Iris pigment epithelial cell (primary cell): Measurements from ENCODE around the gene MED12L.
A peak's percentile ranks its signal among the peaks of the same experiment; 100 is the strongest.

Source experiments
- DNase-seq: peaks from one replicate; pipeline ENCODE4 v3.0.0-alpha.2; 2011; ENCODE audit warnings: low read depth

MED12L gene

GRCh38 chr3:151410891-151411559, 325.6 kb downstream of the MED12L start:
- DNase-seq = peak; percentile 36

GRCh38 chr3:151412989-151413388, 327.5 kb downstream of the MED12L start:
- no peak for DNase-seq

GRCh38 chr3:151415289-151415688, 329.8 kb downstream of the MED12L start:
- no peak for DNase-seq

GRCh38 chr3:151419806-151420205, 334.3 kb downstream of the MED12L start:
- DNase-seq = no peak

- DNase-seq = no peak
Measured at GRCh38 chr3:151421938-151422337, 336.5 kb downstream of the MED12L start.

GRCh38 chr3:151423091-151423490, 337.6 kb downstream of the MED12L start:
- no peak for DNase-seq

- no peak for DNase-seq
Measured at GRCh38 chr3:151425627-151426340, 340.3 kb downstream of the MED12L start.

- DNase-seq = no peak
Measured at GRCh38 chr3:151426341-151426657, 340.8 kb downstream of the MED12L start.

GRCh38 chr3:151428386-151428785, 342.9 kb downstream of the MED12L start:
- DNase-seq = no peak

- DNase-seq = peak; percentile 23
Measured at GRCh38 chr3:151430821-151431484, 345.5 kb downstream of the MED12L start.

- DNase-seq = peak; percentile 88
Measured at GRCh38 chr3:151431940-151432339, 346.5 kb downstream of the MED12L start.

GRCh38 chr3:151432616-151433372, 347.3 kb downstream of the MED12L start:
- no peak for DNase-seq

- peak; percentile 94 for DNase-seq
Measured at GRCh38 chr3:151434151-151434890, 348.9 kb downstream of the MED12L start.

- DNase-seq = no peak
Measured at GRCh38 chr3:151436675-151437446, 351.4 kb downstream of the MED12L start.

GRCh38 chr3:151437906-151438305, 352.4 kb downstream of the MED12L start:
- DNase-seq = no peak

- peak; percentile 63 for DNase-seq
Measured at GRCh38 chr3:151439652-151440125, 354.2 kb downstream of the MED12L start.

- no peak for DNase-seq
Measured at GRCh38 chr3:151440940-151441339, 355.5 kb downstream of the MED12L start.

- peak; percentile 15 for DNase-seq
Measured at GRCh38 chr3:151443583-151443982, 358.1 kb downstream of the MED12L start.

- peak; percentile 61 for DNase-seq
Measured at GRCh38 chr3:151445273-151446001, 360.0 kb downstream of the MED12L start.

- DNase-seq = no peak
Measured at GRCh38 chr3:151446002-151446340, 360.5 kb downstream of the MED12L start.
